ENCODE results near the gene ACAP3. TPM values are rescaled to one million over a fixed set of nuclear protein-coding genes. Genes with fewer than 3 reads are reported as not detected.

Gene ACAP3
- total RNA-seq, 4 donors from 2014 or later: 98.8 to 189 (median 115) TPM

DNA sequence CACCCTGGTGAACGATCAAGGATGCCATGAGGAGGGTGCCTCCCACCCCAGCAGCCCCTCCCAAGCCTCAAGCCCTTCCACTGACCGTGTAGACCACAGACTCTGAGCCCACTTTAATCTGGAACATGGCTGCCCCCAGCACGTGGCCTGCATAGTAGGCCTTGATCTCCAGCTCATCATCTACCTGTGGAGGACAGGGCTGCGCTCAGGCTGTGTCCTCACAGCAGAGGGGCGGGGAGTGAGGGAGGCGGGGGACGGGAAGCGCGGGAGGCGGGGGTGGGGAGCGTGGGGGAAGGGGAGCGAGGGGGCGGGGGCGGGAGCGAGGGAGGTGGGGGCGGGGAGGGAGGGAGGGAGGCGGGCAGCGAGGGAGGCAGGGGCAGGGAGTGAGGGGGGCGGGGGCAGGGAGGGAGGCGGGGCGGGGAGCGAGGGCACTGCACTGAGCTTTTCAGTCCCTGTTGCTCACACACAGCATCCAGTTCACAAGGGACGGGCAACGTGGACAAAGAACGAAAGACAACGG is 7.8 kb upstream of the ACAP3 start:
- DNase-seq (ENCODE audit: low spot score in 2 of 2): no peak
- TF ChIP-seq, protein P1, sequence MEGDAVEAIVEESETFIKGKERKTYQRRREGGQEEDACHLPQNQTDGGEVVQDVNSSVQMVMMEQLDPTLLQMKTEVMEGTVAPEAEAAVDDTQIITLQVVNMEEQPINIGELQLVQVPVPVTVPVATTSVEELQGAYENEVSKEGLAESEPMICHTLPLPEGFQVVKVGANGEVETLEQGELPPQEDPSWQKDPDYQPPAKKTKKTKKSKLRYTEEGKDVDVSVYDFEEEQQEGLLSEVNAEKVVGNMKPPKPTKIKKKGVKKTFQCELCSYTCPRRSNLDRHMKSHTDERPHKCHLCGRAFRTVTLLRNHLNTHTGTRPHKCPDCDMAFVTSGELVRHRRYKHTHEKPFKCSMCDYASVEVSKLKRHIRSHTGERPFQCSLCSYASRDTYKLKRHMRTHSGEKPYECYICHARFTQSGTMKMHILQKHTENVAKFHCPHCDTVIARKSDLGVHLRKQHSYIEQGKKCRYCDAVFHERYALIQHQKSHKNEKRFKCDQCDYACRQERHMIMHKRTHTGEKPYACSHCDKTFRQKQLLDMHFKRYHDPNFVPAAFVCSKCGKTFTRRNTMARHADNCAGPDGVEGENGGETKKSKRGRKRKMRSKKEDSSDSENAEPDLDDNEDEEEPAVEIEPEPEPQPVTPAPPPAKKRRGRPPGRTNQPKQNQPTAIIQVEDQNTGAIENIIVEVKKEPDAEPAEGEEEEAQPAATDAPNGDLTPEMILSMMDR (IDR thresholded peaks at IDR 0.05): no peak
- no peak for TF ChIP-seq POLR2A (IDR thresholded peaks at IDR 0.05)
- 57 to 73% methylated on average over 13 to 24 of the region's 26 CpGs for WGBS, 2 donors
- H3K4me3 ChIP-seq (ENCODE audit: low read depth, poor library complexity, severe bottlenecking): no peak overlapping the region
- intact Hi-C loops (cut with DNase I; ENCODE audit: low total_unique reads): no loop called here

DNA sequence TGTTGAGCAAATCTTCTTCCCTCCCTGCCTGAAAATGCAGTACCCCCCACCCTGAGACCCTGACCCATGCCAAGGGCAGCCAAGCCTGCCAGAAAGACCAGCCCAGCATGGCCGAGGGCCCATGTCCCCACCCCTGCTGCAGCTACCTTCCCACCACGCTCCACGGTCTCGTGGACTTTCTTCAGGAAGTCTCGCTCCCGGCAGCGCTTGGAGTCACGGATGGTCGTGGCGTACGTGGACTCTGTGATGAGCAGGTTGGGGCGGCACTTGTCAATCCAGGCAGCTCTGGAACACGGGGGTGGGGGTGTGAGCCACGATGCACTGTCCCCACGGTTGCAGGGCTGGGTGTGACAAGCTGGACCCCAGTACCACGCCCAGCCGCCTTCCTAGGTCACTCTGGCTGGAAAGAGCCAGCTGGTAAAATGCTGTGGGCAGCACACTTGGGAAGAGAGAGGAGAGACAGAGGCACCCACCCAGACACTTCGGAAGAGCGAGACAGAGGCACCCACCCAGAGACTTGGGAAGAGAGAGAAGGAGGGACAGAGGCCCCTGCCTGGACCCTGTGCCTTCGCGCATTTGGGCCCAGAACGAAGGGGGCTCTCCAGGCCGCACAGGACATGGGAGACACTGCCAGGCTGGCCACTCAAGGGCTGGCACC is 7.1 kb upstream of the ACAP3 start:
- H3K4me3 ChIP-seq (ENCODE audit: low read depth, poor library complexity, severe bottlenecking): no peak overlapping the region
- intact Hi-C loops (cut with DNase I; ENCODE audit: low total_unique reads): no loop called here
- TF ChIP-seq, protein P1 (IDR thresholded peaks at IDR 0.05): no peak
- no peak for TF ChIP-seq POLR2A (IDR thresholded peaks at IDR 0.05)
- no peak for DNase-seq (ENCODE audit: low spot score in 2 of 2)
- WGBS, 2 donors: 86 to 88% methylated on average over 19 to 23 of the region's 23 CpGs

DNA sequence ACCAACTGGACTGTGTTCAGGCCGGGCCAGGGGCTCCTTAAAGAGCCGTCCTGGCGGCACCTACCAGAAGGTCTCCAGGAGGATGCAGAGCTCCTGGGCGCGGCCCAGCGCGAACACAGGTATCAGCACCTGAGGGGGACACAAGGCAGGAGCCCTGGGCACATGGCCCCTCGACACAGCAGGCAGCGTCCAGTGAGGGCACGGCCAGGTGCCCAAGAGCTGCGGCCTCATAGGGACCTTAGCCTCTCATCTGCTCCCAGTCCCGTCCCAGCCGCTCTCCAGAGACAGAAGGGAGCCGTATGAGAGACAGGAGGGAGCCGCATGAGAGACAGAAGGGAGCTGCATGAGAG is 6.5 kb upstream of the ACAP3 start:
- WGBS, 2 donors: 88 to 95% methylated on average over 6 to 8 of the region's 15 CpGs
- no peak overlapping the region for H3K4me3 ChIP-seq (ENCODE audit: low read depth, poor library complexity, severe bottlenecking)
- no peak for TF ChIP-seq POLR2A (IDR thresholded peaks at IDR 0.05)
- TF ChIP-seq, protein P1 (IDR thresholded peaks at IDR 0.05): no peak
- intact Hi-C loops (cut with DNase I; ENCODE audit: low total_unique reads): no loop called here
- no peak for DNase-seq (ENCODE audit: low spot score in 2 of 2)

DNA sequence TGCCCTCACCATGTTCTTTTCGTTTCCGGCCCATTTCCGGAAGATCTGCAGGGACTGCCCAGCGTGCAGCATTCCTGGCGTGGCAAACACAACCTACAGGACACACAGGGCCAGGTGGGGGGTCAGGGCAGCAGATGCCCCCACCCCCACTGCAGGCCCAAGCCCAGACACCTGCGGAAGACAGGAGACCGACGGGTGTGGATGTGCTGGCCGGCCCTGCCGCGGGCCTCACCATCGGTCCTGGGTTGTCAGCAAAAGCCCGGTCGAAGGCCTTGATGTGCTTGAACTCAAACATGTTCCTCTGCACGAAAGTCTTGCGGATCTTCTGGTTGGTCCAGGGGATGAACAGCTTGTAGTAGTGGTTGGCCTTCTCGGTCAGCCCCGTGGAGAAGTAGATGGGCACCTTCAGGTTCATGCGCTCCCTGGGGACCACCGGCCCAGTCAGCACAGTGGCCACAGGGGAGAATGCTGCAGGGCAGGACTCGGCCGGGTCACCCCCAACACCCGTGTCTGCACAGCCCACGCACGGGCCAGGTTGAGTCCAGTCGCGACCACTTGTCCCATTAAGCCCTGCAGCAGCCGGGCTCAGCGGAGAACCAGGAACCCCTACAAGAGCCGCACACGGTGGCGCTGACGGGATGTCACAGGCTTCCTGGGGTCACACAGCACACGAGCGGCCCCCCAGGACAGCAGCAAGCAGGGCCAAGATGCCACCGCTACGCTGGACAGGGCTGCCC is 5.9 kb upstream of the ACAP3 start:
- no peak for DNase-seq (ENCODE audit: low spot score in 2 of 2)
- intact Hi-C loops (cut with DNase I; ENCODE audit: low total_unique reads): no loop called here
- 90 to 91% methylated on average over 27 to 32 of the region's 37 CpGs for WGBS, 2 donors
- TF ChIP-seq POLR2A (IDR thresholded peaks at IDR 0.05): no peak
- TF ChIP-seq, protein P1 (IDR thresholded peaks at IDR 0.05): no peak
- no peak overlapping the region for H3K4me3 ChIP-seq (ENCODE audit: low read depth, poor library complexity, severe bottlenecking)

DNA sequence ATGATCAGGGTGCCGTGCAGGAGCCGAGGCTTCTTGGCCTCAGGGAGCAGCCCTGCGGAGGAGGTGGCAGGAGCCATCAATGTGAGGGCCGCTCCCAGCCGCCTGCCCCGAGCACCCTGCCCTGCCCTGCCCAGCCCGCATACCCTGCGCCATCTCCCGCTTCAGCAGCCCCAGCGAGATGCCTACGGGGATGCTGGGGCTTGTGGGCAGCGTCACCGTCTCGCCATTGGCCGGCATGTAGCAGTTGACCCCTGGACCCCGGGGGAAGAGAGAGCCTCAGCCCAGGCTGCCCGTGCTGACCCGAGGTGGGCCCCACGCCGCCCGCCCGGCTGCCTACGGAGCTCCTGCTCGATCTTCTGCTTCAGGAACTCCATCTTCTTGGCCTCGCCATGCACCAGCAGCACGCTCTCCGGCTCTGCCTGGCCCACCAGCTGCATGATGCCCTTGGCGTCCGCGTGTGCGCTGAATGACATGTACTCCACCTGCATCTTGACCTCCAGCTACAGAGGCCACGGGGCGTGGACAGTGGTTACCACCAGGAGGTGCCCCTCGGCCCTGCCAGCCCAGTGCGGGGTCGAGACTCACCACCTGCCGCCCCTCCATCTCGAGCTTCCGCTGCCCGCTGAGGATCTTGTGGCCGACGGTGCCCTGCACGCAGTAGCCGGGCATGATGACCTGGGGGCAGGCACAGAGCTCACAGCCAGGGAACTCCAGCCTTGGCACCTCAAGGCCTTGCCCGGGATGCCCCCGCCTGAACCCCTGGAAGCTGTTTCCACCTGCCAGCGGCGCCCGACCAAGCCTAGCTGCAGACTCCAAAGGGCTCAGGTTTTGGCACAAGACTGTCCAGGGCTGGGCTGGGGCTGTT is 5.0 kb upstream of the ACAP3 start:
- no peak for DNase-seq (ENCODE audit: low spot score in 2 of 2)
- 90 to 91% methylated on average over 29 to 49 of the region's 49 CpGs for WGBS, 2 donors
- H3K4me3 ChIP-seq (ENCODE audit: low read depth, poor library complexity, severe bottlenecking): no peak overlapping the region
- no peak for TF ChIP-seq POLR2A (IDR thresholded peaks at IDR 0.05)
- TF ChIP-seq, protein P1 (IDR thresholded peaks at IDR 0.05): no peak
- intact Hi-C loops (cut with DNase I; ENCODE audit: low total_unique reads): no loop called here

Data from lower leg skin (tissue), 4 donors.